PC-9 (cell line): ENCODE data around the gene ITIH3. TPM values are rescaled to one million over a fixed set of nuclear protein-coding genes. Genes with fewer than 3 reads are reported as not detected.

Experiments used
- BruUV-seq: library from RNA; stranded (reverse); fragments of 400-500 nt; replicated peaks from 2 replicates; lab custom pipeline; 2021; lab: Mats Ljungman, UMichigan
- CTCF ChIA-PET: fragments of 300-600 bp; sonication (Branson Sonifier 250); formaldehyde crosslinking; loops from one replicate; lab custom pipeline; 2022; ENCODE audit warnings: antibody characterized with exemption; lab: Charles Lee
- POLR2A ChIA-PET: fragments of 300-600 bp; sonication (Branson Sonifier 250); formaldehyde crosslinking; loops from one replicate; lab custom pipeline; 2022; ENCODE audit warnings: antibody characterized with exemption; ENCODE audit not compliant: unreplicated experiment; lab: Charles Lee
- DNase-seq, 2 experiments: peaks; one replicate each; pipeline versions ENCODE4 v3.0.0 to v3.0.0-alpha.2; 2015 to 2022; ENCODE audit warnings: mixed read lengths in 1 of 2
- H2AFZ ChIP-seq: fragments of 200-600 bp; sonication (generic); 2 replicates; pipeline ENCODE4 v1.8.1; 2017; ENCODE audit warnings: antibody characterized with exemption
- H3F3A ChIP-seq: fragments of 200-600 bp; sonication (generic); 2 replicates; pipeline ENCODE4 v1.8.1; 2017; ENCODE audit warnings: antibody characterized with exemption, mild to moderate bottlenecking, low read depth; ENCODE audit not compliant: insufficient read depth
- H3K27ac ChIP-seq: fragments of 200-600 bp; sonication (generic); 2 replicates; pipeline ENCODE4 v1.6.1; 2016; ENCODE audit warnings: mixed run types
- H3K27me3 ChIP-seq: fragments of 200-600 bp; sonication (generic); 2 replicates; pipeline ENCODE4 v1.6.1; 2016; ENCODE audit warnings: low read depth, mixed run types; ENCODE audit not compliant: insufficient read depth
- H3K36me3 ChIP-seq: fragments of 200-600 bp; sonication (generic); 2 replicates; pipeline ENCODE4 v1.6.1; 2016; ENCODE audit warnings: low read depth, mixed run types
- H3K4me1 ChIP-seq: fragments of 200-600 bp; sonication (generic); replicated peaks from 2 replicates; pipeline ENCODE4 v1.6.1; 2016; ENCODE audit warnings: mixed run types; ENCODE audit not compliant: insufficient read depth
- H3K4me2 ChIP-seq: fragments of 200-600 bp; sonication (generic); 2 replicates; pipeline ENCODE4 v1.6.1; 2017; ENCODE audit warnings: mixed run types
- H3K4me3 ChIP-seq: fragments of 200-600 bp; sonication (generic); 2 replicates; pipeline ENCODE4 v1.6.1; 2016; ENCODE audit warnings: mixed run types
- H3K79me2 ChIP-seq: fragments of 200-600 bp; sonication (generic); 2 replicates; pipeline ENCODE4 v1.6.1; 2017; ENCODE audit warnings: low read depth, mixed run types
- H3K9me2 ChIP-seq: fragments of 200-600 bp; sonication (generic); 2 replicates; pipeline ENCODE4 v1.8.1; 2017; ENCODE audit warnings: mild to moderate bottlenecking; ENCODE audit not compliant: insufficient read depth
- H3K9me3 ChIP-seq: fragments of 200-600 bp; sonication (generic); 2 replicates; pipeline ENCODE4 v1.8.1; 2016; ENCODE audit warnings: low read depth; ENCODE audit not compliant: insufficient read depth
- H4K20me1 ChIP-seq: fragments of 200-600 bp; sonication (generic); 2 replicates; pipeline ENCODE4 v1.8.1; 2017; ENCODE audit not compliant: insufficient read depth
- EZH2 ChIP-seq: fragments of 200-600 bp; sonication (generic); IDR thresholded peaks from 2 replicates; pipeline ENCODE4 v1.8.0; 2017; ENCODE audit warnings: antibody characterized with exemption, low read depth
- intact Hi-C: fragments of 100-400 bp; cut with micrococcal nuclease; formaldehyde crosslinking; loops from one replicate; pipeline ENCODE4 v1.10.0; 2022; ENCODE audit not compliant: unreplicated experiment
- total RNA-seq: library from RNA; stranded (reverse); gene quantifications from 2 replicates; pipeline ENCODE4 v1.2.3, GENCODE V29; 2021
- TF ChIP-seq, protein P1 (sequence below): fragments of 200-600 bp; sonication (generic); conservative IDR thresholded peaks from 2 replicates; pipeline ENCODE4 v1.6.1; 2017; ENCODE audit warnings: mixed run types, antibody characterized with exemption, mild to moderate bottlenecking, moderate library complexity

The ITIH3 gene
- total RNA-seq, 1 experiment from 2014 or later: not detected

DNA sequence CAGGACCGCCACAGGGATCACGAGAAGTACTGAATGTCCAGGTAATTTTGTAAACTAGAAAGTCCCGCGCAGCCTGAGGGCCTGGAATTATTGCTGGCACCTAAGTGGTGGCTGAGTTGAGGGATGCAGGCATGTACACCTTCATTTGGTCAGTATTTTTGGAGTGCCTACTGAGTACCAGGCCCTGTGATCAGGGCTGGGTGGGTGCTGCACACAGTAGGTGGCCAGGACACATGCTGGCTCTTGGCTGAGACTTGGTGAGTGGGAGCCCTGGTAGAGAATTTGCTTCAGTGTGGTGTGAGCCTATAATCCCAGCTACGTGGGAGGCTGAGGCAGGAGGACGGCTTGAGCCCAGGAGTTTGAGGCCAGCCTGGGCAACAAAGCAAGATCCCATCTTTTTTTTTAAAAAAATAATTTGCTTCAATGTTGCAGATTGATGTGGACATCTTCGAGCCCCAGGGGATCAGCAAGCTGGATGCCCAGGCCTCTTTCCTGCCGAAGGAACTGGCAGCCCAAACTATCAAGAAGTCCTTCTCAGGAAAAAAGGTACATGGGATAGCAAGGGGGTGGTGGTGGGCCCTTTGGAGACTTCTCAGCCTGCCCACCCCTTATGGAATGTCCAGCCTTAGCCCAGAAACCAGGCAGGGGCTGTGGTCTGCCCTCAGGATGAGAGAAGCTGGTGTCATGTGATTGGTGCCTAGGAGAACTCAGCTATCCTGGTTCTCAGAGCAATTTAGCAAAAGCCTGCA is 14.6 kb upstream of the ITIH3 start:
- intact Hi-C loops: no loop called here
- TF ChIP-seq EZH2: no peak
- TF ChIP-seq, protein P1, sequence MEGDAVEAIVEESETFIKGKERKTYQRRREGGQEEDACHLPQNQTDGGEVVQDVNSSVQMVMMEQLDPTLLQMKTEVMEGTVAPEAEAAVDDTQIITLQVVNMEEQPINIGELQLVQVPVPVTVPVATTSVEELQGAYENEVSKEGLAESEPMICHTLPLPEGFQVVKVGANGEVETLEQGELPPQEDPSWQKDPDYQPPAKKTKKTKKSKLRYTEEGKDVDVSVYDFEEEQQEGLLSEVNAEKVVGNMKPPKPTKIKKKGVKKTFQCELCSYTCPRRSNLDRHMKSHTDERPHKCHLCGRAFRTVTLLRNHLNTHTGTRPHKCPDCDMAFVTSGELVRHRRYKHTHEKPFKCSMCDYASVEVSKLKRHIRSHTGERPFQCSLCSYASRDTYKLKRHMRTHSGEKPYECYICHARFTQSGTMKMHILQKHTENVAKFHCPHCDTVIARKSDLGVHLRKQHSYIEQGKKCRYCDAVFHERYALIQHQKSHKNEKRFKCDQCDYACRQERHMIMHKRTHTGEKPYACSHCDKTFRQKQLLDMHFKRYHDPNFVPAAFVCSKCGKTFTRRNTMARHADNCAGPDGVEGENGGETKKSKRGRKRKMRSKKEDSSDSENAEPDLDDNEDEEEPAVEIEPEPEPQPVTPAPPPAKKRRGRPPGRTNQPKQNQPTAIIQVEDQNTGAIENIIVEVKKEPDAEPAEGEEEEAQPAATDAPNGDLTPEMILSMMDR: no peak
- ChIA-PET POLR2A (interaction anchor here (0.5 kb wide), 1 partner anchor 9 kb away, joined by 5 read pairs; no protein-coding TSS in a partner anchor), CTCF (no interaction called here)
- Histone ChIP-seq H3K27ac (no peak overlapping the region), H3K27me3 (peaks cover 28% of the 10 kb centered on the region), H3K4me1 (no peaks in the 10 kb centered on the region; the same call in 1 of the 2 replicates), H3K4me3 (no peak overlapping the region), H2AFZ (no peak overlapping the region), H3K79me2 (no peaks in the 10 kb centered on the region), H3F3A (no peaks in the 10 kb centered on the region), H3K9me3 (no peaks in the 10 kb centered on the region), H3K4me2 (no peak overlapping the region), H3K36me3 (no peaks in the 10 kb centered on the region), H3K9me2 (no peaks in the 10 kb centered on the region), H4K20me1 (no peaks in the 10 kb centered on the region)
- DNase-seq: no peak
- no TSS peak for BruUV-seq

DNA sequence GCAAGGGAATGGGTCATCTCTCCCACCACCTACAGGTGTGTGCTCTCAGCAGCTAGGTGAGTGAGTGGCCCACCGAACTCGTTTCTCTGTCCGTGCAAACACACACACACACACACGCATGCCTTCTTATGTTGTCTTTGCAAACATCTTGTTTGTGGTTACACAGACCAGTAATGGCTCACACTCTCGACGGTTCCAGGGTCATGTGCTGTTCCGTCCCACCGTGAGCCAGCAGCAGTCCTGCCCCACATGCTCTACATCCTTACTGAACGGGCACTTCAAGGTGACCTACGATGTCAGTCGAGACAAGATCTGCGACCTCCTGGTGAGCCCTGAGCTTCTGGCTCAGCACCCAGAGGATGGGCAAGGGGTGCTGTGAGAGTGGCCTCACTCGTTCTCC is 12.9 kb upstream of the ITIH3 start:
- no peaks in the 10 kb centered on the region for H3F3A ChIP-seq
- peaks cover 45% of the 10 kb centered on the region for H3K27me3 ChIP-seq
- H2AFZ ChIP-seq: no peak overlapping the region
- no TSS peak for BruUV-seq
- H3K4me2 ChIP-seq: no peak overlapping the region
- H3K9me2 ChIP-seq: no peaks in the 10 kb centered on the region
- H3K9me3 ChIP-seq: no peaks in the 10 kb centered on the region
- no peaks in the 10 kb centered on the region for H3K79me2 ChIP-seq
- H4K20me1 ChIP-seq: no peaks in the 10 kb centered on the region
- POLR2A ChIA-PET: interaction anchor here (0.7 kb wide), 1 partner anchor 9 kb away, joined by 5 read pairs; no protein-coding TSS in a partner anchor
- H3K36me3 ChIP-seq: no peaks in the 10 kb centered on the region
- no peaks in the 10 kb centered on the region for H3K4me1 ChIP-seq
- H3K27ac ChIP-seq: no peak overlapping the region
- no peak for DNase-seq
- TF ChIP-seq, protein P1: no peak
- TF ChIP-seq EZH2: no peak
- intact Hi-C loops: no loop called here
- H3K4me3 ChIP-seq: no peak overlapping the region
- CTCF ChIA-PET: no interaction called here

DNA sequence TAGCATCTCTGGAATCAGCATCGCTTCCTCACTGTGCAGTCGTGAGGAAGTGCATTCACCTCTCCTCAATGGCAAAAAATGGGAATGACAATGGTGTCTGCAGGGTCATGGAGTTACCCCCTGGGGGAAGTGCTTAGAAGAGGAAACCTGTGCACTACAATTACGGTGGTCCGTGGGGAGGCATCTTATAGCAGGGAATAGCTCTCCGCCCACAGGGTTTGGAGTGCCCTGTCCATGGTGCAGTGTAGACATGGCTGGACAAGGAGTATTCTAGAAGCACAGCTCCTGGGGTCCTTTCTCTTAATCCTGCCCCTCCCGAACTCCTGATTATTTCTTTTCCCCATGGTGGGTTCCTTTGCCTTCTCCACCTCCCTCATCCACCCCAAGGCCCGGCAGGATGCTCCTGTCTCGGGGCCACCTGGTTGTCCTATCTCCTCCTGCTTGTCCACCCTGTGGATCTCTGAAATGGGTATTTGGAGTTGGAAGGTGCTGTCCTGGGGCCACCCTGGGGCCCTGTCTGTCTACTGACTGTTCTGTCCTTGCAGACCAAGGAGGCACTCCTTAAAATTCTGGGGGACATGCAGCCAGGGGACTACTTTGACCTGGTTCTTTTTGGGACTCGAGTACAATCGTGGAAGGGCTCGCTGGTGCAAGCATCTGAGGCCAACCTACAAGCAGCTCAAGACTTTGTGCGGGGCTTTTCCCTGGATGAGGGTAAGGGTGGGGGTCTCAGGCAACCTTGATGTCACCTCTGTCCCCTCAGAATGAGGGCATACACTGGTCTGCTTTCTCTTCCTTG is 12.0 kb upstream of the ITIH3 start:
- intact Hi-C loops: no loop called here
- no peaks in the 10 kb centered on the region for H3K9me2 ChIP-seq
- CTCF ChIA-PET: no interaction called here
- no peaks in the 10 kb centered on the region for H4K20me1 ChIP-seq
- POLR2A ChIA-PET: no interaction called here
- no peaks in the 10 kb centered on the region for H3K9me3 ChIP-seq
- DNase-seq: no peak
- no peak overlapping the region for H3K4me2 ChIP-seq
- H3K36me3 ChIP-seq: no peaks in the 10 kb centered on the region
- H3F3A ChIP-seq: no peaks in the 10 kb centered on the region
- H3K79me2 ChIP-seq: no peaks in the 10 kb centered on the region
- no peak overlapping the region for H3K27ac ChIP-seq
- H2AFZ ChIP-seq: no peak overlapping the region
- TF ChIP-seq EZH2: no peak
- TF ChIP-seq, protein P1: no peak
- H3K4me3 ChIP-seq: no peak overlapping the region
- no TSS peak for BruUV-seq
- H3K4me1 ChIP-seq: no peaks in the 10 kb centered on the region
- peaks cover 49% of the 10 kb centered on the region for H3K27me3 ChIP-seq
